GM10266 (cell line): Measurements from ENCODE around the gene RELB.
"Not testable (repeated sequence)": the region's sequence is repeated elsewhere in the genome, so short reads cannot be mapped to it uniquely, and the experiment has no call there.

Source experiments
- DNase-seq: peaks from one replicate; pipeline ENCODE4 v3.0.0; 2012; ENCODE audit errors: extremely low spot score
- TF ChIP-seq, protein P1 (sequence below): IDR thresholded peaks from 2 replicates; pipeline ENCODE4 v1.5.1; 2012; ENCODE audit warnings: mild to moderate bottlenecking, low read depth; ENCODE audit not compliant: control insufficient read depth, insufficient read depth; ENCODE audit errors: missing control alignments

The RELB gene

DNA sequence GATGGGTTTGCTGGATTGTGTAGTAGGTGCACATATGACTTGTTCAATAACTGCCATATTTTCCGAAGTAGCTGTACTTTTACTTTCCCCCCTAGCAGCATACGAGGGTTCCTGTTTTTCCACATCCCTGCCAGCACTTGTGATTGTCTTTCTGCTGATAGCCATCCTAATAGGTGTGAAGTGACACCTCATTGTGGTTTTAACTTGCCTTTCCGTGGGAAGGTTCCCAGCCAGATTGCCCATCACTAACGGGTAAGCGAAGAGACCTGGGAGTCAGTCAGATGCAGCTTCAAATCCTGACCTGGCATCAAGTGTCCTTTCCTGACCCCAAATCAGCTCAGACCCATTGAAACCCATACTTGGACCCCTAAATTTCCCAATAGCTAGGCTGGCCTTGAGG lies 41.6 kb upstream of the RELB start:
- TF ChIP-seq, protein P1, sequence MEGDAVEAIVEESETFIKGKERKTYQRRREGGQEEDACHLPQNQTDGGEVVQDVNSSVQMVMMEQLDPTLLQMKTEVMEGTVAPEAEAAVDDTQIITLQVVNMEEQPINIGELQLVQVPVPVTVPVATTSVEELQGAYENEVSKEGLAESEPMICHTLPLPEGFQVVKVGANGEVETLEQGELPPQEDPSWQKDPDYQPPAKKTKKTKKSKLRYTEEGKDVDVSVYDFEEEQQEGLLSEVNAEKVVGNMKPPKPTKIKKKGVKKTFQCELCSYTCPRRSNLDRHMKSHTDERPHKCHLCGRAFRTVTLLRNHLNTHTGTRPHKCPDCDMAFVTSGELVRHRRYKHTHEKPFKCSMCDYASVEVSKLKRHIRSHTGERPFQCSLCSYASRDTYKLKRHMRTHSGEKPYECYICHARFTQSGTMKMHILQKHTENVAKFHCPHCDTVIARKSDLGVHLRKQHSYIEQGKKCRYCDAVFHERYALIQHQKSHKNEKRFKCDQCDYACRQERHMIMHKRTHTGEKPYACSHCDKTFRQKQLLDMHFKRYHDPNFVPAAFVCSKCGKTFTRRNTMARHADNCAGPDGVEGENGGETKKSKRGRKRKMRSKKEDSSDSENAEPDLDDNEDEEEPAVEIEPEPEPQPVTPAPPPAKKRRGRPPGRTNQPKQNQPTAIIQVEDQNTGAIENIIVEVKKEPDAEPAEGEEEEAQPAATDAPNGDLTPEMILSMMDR: no peak
- DNase-seq: no peak

DNA sequence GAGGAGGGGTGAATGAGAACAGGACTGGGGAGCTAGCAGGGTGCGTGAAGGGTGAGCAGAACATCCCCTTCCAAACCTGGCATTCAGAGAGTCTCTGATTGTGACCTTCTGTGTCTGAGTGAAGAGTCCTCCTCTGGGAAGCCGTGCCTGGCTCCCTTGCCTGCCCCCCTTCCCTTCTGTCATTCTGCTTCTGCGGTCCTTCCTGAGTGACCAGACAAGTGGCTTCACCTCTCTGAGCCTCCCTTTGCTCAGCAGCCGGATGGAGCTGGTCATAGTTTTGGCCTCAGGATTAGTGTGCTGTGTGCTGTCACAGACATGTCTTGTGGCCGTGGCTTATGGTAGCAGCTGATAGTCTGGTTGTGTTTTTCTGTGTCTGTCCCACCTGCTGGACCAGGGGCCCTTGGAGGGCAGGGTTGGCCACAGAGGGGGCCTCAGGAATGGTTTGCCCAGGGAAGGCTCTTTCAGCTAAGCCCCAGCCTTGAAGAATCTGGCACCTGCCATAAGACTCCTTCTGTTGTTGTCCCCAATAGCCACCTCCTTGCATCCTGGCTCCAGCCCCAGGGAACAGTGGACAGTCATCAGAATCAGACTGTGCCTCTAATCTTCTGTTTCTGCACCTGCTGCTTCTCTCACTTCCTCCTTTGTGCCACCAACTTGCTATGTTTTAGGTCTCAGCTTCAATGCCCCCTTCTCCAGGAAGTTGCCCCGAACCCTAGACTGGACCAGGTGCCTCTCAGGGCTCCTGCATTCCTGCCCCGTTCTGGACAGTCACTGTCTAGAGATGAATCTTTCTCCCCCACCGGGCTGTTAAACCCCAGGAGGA lies 40.1 kb upstream of the RELB start:
- DNase-seq: no peak
- TF ChIP-seq, protein P1: no peak

DNA sequence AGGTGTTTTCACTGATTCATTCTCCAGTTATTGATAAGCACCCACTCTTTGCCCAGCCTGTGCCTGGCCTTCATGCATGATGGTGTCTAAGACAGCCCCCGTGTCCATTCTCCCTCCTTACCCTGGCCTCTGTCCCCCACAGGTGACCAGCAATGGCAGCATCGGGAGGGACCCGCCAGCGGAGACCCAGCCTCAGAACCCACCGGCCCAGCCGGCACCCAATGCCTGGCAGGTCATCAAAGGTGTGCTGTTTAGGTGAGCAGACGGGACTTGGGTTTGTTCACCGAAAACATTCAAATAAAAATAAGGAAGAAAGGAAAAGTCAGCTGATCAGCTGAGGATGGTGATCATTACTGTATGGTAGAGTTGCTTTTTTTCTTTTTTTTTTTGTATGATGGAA lies 39.4 kb upstream of the RELB start:
- DNase-seq: no peak
- TF ChIP-seq, protein P1: no peak

DNA sequence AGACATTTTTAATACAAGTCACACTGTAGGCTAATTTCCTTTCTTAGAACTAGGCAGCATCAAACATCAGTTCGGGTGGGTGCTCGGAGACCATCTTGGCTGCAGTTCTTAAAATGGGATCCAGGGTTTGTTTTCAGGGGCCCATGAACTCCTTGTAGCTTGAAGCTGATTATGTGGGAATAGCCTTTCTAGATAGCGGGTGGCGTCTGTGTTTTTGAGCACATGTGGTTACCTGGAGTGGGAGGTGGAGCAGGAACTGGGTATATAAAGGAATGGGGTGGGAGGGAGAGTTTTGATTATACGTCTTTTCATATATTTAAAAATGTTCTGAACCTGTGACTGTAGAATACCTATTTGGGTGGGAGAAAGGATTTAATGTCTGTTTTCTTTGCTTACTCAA lies 33.1 kb upstream of the RELB start:
- TF ChIP-seq, protein P1: no peak
- no peak for DNase-seq

DNA sequence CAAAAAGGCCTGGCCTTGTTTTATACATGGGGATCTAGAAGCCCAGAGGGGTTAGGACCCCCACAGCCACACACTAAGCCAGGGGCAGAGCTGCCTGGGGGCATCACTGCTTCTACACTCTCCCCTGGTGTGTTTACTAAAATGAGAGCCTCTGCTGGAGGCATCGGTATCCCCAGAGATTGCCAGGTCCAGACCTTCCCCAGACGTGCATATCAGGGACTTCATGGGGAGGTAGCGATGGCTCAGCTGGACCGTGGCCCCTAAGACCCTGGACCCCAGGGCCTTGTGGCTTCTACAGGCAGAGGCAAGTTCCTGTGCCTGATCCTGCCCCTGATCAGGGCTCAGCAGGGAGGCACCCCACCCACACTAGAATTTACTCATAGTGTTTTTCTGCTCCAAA lies 32.6 kb upstream of the RELB start:
- DNase-seq: no peak
- TF ChIP-seq, protein P1: no peak

DNA sequence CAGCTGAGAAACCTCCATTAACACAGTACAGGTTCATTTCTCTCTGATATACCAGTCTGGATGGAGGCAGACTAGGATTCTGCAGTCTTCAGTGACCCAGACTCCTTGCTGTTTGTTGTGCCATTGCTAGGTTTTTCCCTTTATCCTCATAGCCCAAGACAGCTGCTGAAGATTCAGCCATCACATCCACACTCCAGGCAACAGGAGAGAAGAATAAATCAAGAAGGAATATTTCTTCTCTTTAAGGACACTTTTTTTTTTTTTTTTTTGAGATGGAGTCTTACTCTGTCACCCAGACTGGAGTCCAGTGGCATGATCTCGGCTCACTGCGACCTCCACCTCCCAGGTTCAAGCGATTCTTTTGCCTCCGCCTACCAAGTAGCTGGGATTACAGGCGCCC lies 31.8 kb upstream of the RELB start:
- DNase-seq: no peak
- TF ChIP-seq, protein P1: no peak

DNA sequence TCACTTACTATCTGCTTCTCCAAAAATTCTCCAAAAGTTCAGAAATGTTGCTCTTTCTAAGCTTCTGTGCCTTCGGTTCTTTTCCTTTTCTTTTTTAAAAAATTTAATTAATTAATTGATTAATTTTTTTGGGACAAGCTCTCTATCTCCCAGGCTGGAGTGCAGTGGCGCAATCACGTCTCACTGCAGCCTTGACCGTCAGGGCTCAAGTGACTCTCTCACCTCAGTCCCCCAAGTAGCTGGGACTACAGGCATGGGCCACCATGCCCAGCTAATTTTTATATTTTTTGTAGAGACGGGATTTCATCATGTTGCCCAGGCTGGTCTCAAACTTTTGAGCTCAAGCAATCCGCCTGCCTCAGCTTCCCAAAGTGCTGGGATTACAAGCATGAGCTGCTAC lies 29.8 kb upstream of the RELB start:
- DNase-seq: not testable (repeated sequence)

DNA sequence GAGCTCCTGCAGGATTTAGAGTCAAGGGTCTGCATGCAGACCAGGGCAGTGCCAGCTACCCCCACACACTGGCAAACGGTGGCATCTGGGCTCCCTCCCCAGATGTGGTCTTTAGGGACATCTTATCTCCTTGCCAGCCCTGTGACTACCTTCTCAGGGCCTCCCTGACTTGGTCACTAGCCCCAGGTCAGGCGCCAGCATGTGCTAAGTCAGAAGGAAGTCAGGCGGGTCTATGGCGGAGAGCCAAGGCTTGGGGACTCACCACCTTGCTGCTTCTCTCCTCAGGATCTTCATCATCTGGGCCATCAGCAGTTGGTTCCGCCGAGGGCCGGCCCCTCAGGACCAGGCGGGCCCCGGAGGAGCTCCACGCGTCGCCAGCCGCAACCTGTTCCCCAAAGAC lies 28.5 kb upstream of the RELB start:
- TF ChIP-seq, protein P1: no peak
- no peak for DNase-seq
